C4-2B (cell line): ENCODE measurements around the gene NANS.

Experiments
- CTCF ChIP-seq: fragments of 450-650 bp; conservative IDR thresholded peaks from 2 replicates; pipeline ENCODE4 v1.5.1; 2017; ENCODE audit warnings: mild to moderate bottlenecking
- ZFX ChIP-seq: fragments of 450-650 bp; IDR thresholded peaks from 2 replicates; pipeline ENCODE4 v1.6.1; 2017

DNA sequence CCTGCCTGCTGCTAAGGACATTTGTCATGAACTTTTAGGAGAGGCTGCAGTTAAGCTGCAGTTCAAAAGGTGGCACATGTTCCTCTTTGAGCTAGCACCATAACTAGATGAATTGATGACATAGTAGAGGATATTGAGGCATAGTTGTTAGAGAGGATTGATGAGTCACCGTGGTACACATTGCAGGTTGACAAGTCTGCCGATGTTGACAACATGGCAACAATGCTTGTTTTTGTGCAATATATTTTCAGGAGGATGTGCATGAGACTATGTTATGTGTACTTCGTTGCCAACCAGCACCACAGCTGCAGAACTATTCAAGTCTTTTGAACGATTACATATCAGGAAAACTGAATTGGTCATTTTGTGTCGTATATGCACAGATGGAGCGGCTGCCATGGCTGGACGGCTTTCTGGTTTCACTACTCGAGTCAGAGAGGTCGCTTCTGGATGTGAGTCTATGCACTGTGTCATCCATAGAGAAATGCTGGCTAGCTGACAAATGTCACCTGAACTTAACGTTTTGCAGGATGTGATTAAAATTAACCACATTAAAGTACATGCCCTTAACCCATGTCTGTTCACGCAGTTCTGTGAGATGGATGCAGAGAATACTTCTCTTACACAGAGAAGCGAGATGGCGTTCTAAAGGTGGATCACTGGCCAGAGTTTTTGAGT is 49.1 kb upstream of the NANS start:
- TF ChIP-seq CTCF (no peak), ZFX (no peak)
